Activated CD8-positive, alpha-beta memory T cell treated with anti-CD3 and anti-CD28 coated beads, Interleukin-2, amount 50 U/mL, for 24 hours (primary cell): ENCODE results near the gene OR1Q1.
"Not testable (repeated sequence)": the region's sequence is repeated elsewhere in the genome, so short reads cannot be mapped to it uniquely, and the experiment has no call there.

Source experiments
- DNase-seq: peaks from one replicate; pipeline ENCODE4 v3.0.0-alpha.2; 2020; ENCODE audit errors: extremely low read depth

The OR1Q1 gene

GRCh38 chr9:122614362-122614761 is at the start of gene OR1Q1:
OR1Q1 (plus strand) TSS chr9:122614738; CDS start chr9:122614738, 0 bp downstream.
- no peak for DNase-seq

- no peak for DNase-seq
Measured at GRCh38 chr9:122567901-122568300, 46.6 kb upstream of the OR1Q1 start.

GRCh38 chr9:122572456-122572855 is 42.1 kb upstream of the OR1Q1 start:
- no peak for DNase-seq

GRCh38 chr9:122579874-122580273 is 34.7 kb upstream of the OR1Q1 start:
- no peak for DNase-seq

- DNase-seq, result no peak
Measured at GRCh38 chr9:122580360-122580759, 34.2 kb upstream of the OR1Q1 start.

GRCh38 chr9:122583284-122583683 is 31.3 kb upstream of the OR1Q1 start, which contains the start of gene OR1L8:
OR1L8 (minus strand) TSS chr9:122583384; CDS start chr9:122568477, 14,907 bp downstream.
- DNase-seq, result not testable (repeated sequence)

- DNase-seq, result no peak
Measured at GRCh38 chr9:122605691-122606090, 8.8 kb upstream of the OR1Q1 start.

GRCh38 chr9:122606587-122606986 is 8.0 kb upstream of the OR1Q1 start:
- no peak for DNase-seq

GRCh38 chr9:122609804-122610203 is 4.7 kb upstream of the OR1Q1 start:
- DNase-seq, result no peak

GRCh38 chr9:122619996-122620395 is 5.5 kb downstream of the OR1Q1 start:
- no peak for DNase-seq

- DNase-seq, result no peak
Measured at GRCh38 chr9:122642226-122642625, 27.7 kb downstream of the OR1Q1 start.

GRCh38 chr9:122656378-122656777 is 41.8 kb downstream of the OR1Q1 start:
- no peak for DNase-seq

- DNase-seq, result no peak
Measured at GRCh38 chr9:122657527-122657926, 43.0 kb downstream of the OR1Q1 start, which contains the start of gene OR1B1. OR1B1 (minus strand) TSS chr9:122657627.

GRCh38 chr9:122661416-122661815 is 46.9 kb downstream of the OR1Q1 start, which contains the start of gene OR1L1:
OR1L1 (plus strand) TSS chr9:122661716; CDS start chr9:122661716, 0 bp downstream.
- no peak for DNase-seq
